ENCODE results near the gene MARF1. TPM values are rescaled to one million over a fixed set of nuclear protein-coding genes. Genes with fewer than 3 reads are reported as not detected.

Gene MARF1
- total RNA-seq, 1 donor from 2014 or later, result 97.1 TPM

DNA sequence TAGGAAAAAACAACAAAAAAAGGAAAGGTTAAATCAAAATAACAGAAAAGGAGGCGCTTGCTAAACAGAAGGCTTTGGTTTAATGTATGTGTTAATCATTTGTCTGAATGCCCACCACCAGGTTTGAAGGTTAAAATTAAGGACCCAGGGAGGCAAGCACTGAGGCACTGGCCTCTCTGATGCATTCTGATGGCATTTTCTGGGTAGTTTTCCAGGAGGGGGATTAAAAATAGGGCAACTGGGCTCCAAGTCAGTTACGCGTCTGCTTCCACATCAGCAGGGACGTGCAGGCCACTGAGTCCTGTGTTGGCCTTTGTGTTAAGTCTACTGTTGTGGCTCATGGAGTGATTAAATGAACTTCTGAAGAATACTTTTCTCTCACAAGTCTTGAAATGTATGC, 26.9 kb downstream of the MARF1 start:
- H3K4me3 ChIP-seq, result no peak overlapping the region
- no peaks in the 10 kb centered on the region for H3K27me3 ChIP-seq
- H3K36me3 ChIP-seq, result peaks cover 97% of the 10 kb centered on the region
- TF ChIP-seq, protein P1, sequence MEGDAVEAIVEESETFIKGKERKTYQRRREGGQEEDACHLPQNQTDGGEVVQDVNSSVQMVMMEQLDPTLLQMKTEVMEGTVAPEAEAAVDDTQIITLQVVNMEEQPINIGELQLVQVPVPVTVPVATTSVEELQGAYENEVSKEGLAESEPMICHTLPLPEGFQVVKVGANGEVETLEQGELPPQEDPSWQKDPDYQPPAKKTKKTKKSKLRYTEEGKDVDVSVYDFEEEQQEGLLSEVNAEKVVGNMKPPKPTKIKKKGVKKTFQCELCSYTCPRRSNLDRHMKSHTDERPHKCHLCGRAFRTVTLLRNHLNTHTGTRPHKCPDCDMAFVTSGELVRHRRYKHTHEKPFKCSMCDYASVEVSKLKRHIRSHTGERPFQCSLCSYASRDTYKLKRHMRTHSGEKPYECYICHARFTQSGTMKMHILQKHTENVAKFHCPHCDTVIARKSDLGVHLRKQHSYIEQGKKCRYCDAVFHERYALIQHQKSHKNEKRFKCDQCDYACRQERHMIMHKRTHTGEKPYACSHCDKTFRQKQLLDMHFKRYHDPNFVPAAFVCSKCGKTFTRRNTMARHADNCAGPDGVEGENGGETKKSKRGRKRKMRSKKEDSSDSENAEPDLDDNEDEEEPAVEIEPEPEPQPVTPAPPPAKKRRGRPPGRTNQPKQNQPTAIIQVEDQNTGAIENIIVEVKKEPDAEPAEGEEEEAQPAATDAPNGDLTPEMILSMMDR (IDR thresholded peaks at IDR 0.05), result no peak
- ATAC-seq, result no peak
- H3K9me3 ChIP-seq, result no peaks in the 10 kb centered on the region
- intact Hi-C loops (cut with DNase I), result no loop called here
- no peak overlapping the region for H3K27ac ChIP-seq
- no peak for DNase-seq
- no peaks in the 10 kb centered on the region for H3K4me1 ChIP-seq

DNA sequence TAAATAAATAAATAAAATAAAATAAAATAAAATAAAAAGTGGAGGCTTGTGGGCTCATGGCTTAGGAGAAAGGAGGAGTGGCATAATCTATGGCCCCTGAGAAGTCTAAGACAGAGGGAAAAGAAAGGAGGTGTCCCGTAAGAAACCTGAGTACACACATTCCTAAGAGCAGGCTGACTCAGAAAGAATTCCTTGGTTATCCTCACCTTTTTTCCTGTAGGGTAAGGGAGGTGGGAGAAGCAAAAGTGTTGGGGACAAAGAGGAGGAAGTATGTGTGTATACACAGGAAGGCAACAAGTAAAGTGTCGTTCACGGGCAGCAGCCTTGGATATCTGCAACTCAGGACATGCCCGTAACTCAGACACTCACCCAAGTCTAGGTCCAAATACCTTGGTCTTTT, 29.3 kb downstream of the MARF1 start:
- ATAC-seq, result no peak
- H3K27ac ChIP-seq, result no peak overlapping the region
- H3K36me3 ChIP-seq, result peaks cover 97% of the 10 kb centered on the region
- H3K9me3 ChIP-seq, result no peaks in the 10 kb centered on the region
- peaks cover 4% of the 10 kb centered on the region for H3K4me1 ChIP-seq
- intact Hi-C loops (cut with DNase I), result no loop called here
- TF ChIP-seq, protein P1 (IDR thresholded peaks at IDR 0.05), result no peak
- no peak overlapping the region for H3K4me3 ChIP-seq
- DNase-seq, result no peak
- no peaks in the 10 kb centered on the region for H3K27me3 ChIP-seq

DNA sequence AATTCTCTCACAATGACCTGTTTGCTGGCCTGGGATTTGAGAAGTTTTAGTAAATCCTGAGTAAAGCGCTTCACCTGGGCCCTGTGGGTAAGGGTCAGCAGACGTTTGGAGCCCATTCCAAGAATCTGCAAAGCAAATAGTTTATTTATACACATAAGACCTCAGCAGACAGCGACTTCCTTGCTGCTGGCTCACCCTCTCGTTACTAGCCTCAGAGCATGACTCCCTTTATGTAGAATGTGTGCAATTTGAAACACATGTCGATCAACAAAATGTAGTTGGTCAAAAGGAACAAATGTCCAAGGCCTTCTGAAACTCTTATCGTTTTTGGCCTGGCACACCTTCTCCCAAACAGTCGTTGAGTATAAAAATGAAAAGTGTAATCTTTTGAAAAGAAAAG, 31.3 kb downstream of the MARF1 start:
- Histone ChIP-seq H3K36me3 (peaks cover 97% of the 10 kb centered on the region), H3K4me1 (peaks cover 18% of the 10 kb centered on the region), H3K4me3 (no peak overlapping the region), H3K27ac (no peak overlapping the region), H3K27me3 (no peaks in the 10 kb centered on the region), H3K9me3 (no peaks in the 10 kb centered on the region)
- intact Hi-C loops (cut with DNase I), result no loop called here
- DNase-seq, result no peak
- TF ChIP-seq, protein P1 (IDR thresholded peaks at IDR 0.05), result no peak
- no peak for ATAC-seq

DNA sequence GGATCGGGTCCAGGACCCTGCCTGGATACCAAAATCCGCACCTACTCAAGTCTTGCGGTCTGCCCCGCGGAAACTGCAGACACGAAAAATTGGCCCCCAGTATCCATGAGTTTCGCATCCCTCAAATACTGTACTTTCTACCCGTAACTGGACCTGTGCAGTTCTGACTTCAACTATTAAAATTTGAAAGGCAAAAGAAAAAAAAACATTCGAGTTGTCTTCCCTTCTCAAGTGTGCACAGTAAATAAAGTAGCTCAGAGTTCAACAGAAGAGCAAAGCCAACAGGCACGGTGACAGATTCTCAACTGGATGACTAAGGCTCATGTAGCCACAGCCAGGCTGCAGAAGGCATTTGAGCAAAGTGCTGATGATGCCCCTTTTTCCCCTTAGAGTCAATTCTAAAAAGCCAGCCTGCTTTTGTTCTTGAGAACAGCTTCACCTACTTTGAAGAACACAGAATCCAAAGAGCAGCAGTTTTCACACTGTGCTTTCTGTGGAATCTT, 32.5 kb downstream of the MARF1 start:
- TF ChIP-seq, protein P1 (IDR thresholded peaks at IDR 0.05), result no peak
- no peak overlapping the region for H3K4me3 ChIP-seq
- H3K27ac ChIP-seq, result no peak overlapping the region
- intact Hi-C loops (cut with DNase I), result no loop called here
- H3K27me3 ChIP-seq, result no peaks in the 10 kb centered on the region
- peaks cover 91% of the 10 kb centered on the region for H3K36me3 ChIP-seq
- peaks cover 18% of the 10 kb centered on the region for H3K4me1 ChIP-seq
- no peak for ATAC-seq
- no peaks in the 10 kb centered on the region for H3K9me3 ChIP-seq
- DNase-seq, result no peak

DNA sequence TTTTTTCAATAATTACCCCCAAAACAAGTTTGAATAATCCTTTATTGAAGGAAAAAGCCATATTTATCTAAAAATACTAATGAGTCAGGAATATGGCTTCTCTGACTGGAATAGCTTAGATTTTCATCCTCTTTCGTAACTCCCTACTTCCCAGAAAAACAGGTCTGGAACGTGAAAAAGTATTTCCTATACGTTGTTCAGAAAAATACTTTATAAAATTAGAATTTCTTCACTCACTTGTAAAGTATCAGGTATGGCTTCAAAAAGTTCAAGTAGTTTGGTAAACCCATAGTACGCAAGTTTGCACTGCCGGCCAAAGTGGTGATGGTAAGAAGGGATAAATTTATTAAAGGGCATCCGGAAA, 33.7 kb downstream of the MARF1 start:
- Histone ChIP-seq H3K4me1 (peaks cover 18% of the 10 kb centered on the region), H3K4me3 (no peak overlapping the region), H3K27ac (no peak overlapping the region), H3K9me3 (no peaks in the 10 kb centered on the region), H3K36me3 (peaks cover 91% of the 10 kb centered on the region), H3K27me3 (no peaks in the 10 kb centered on the region)
- TF ChIP-seq, protein P1 (IDR thresholded peaks at IDR 0.05), result no peak
- DNase-seq (no peak), ATAC-seq (no peak)
- intact Hi-C loops (cut with DNase I), result no loop called here
